ENCODE results near the gene LRP1.

Gene LRP1

GRCh38 chr12:57244312-57244696 is 116.0 kb downstream of the LRP1 start:
- H3K27me3 ChIP-seq, result peaks cover 7 to 60% of the 10 kb centered on the region in 2 donors
- no peak for TF ChIP-seq CTCF (IDR thresholded peaks at IDR 0.05)

GRCh38 chr12:57247041-57247440 is 118.8 kb downstream of the LRP1 start:
- Histone ChIP-seq H3K9me3 (no peaks in the 10 kb centered on the region), H3K27ac (no peak overlapping the region), H3K4me3 (no peak overlapping the region), H3K27me3 (peaks cover 3 to 35% of the 10 kb centered on the region in 2 donors), H3K4me1 (peaks cover 6 to 21% (median 17%) of the 10 kb centered on the region in 4 donors), H3K36me3 (no peaks in the 10 kb centered on the region)
- TF ChIP-seq CTCF (IDR thresholded peaks at IDR 0.05), result no peak
- no peak for DNase-seq
- intact Hi-C loops (cut with DNase I; ENCODE audit: low total_unique reads), result no loop called here

More at GRCh38 chr12:57244312-57244696, 116.0 kb downstream of the LRP1 start:
- Histone ChIP-seq H3K4me1 (peaks cover 6 to 48% (median 42%) of the 10 kb centered on the region in 4 donors), H3K36me3 (no peaks in the 10 kb centered on the region), H3K27ac (no peak overlapping the region), H3K9me3 (no peaks in the 10 kb centered on the region), H3K4me3 (no peak overlapping the region)
- DNase-seq, result peak in 1 of 2 donors; percentile 54
- intact Hi-C loops (cut with DNase I; ENCODE audit: low total_unique reads), result no loop called here

GRCh38 chr12:57248934-57249742 is 120.9 kb downstream of the LRP1 start:
- intact Hi-C loops (cut with DNase I; ENCODE audit: low total_unique reads), result no loop called here
- no peaks in the 10 kb centered on the region for H3K4me1 ChIP-seq
- H3K36me3 ChIP-seq, result no peaks in the 10 kb centered on the region
- TF ChIP-seq CTCF (IDR thresholded peaks at IDR 0.05), result no peak
- H3K9me3 ChIP-seq, result no peaks in the 10 kb centered on the region
- H3K27ac ChIP-seq, result no peak overlapping the region
- H3K27me3 ChIP-seq, result peaks cover 0 to 14% of the 10 kb centered on the region in 2 donors
- no peak overlapping the region for H3K4me3 ChIP-seq
- DNase-seq, result no peak

GRCh38 chr12:57250541-57250940 is 122.3 kb downstream of the LRP1 start:
- DNase-seq, result no peak
- peaks cover 1 to 13% (median 11%) of the 10 kb centered on the region in 3 donors for H3K36me3 ChIP-seq
- no peak for TF ChIP-seq CTCF (IDR thresholded peaks at IDR 0.05)
- no peak overlapping the region for H3K4me3 ChIP-seq
- peaks cover 0 to 9% of the 10 kb centered on the region in 2 donors for H3K27me3 ChIP-seq
- intact Hi-C loops (cut with DNase I; ENCODE audit: low total_unique reads), result no loop called here
- H3K27ac ChIP-seq, result no peak overlapping the region
- no peaks in the 10 kb centered on the region for H3K4me1 ChIP-seq
- no peaks in the 10 kb centered on the region for H3K9me3 ChIP-seq

GRCh38 chr12:57250956-57251355 is 122.7 kb downstream of the LRP1 start, which contains the start of gene STAC3:
Gene STAC3, minus strand, starts transcription at chr12:57251187. Its CDS starts 1,551 bp downstream, at chr12:57249636.
- intact Hi-C loops (cut with DNase I; ENCODE audit: low total_unique reads), result no loop called here
- no peaks in the 10 kb centered on the region for H3K4me1 ChIP-seq
- peaks cover 0 to 9% of the 10 kb centered on the region in 2 donors for H3K27me3 ChIP-seq
- no peak within 1 kb of the TSS for H3K4me3 ChIP-seq
- H3K27ac ChIP-seq, result no peak within 1 kb of the TSS
- H3K36me3 ChIP-seq, result peaks cover 5 to 17% (median 15%) of the 10 kb centered on the region in 3 donors
- H3K9me3 ChIP-seq, result no peaks in the 10 kb centered on the region
- DNase-seq, result no peak
- no peak for TF ChIP-seq CTCF (IDR thresholded peaks at IDR 0.05)

Measured in tibial artery (tissue), 4 donors.